ENCODE data around the gene SLAMF1. TPM values are rescaled to one million over a fixed set of nuclear protein-coding genes. Genes with fewer than 3 reads are reported as not detected.
"Not testable (repeated sequence)": the region's sequence is repeated elsewhere in the genome, so short reads cannot be mapped to it uniquely, and the experiment has no call there.

Gene SLAMF1
- total RNA-seq, 3 donors from 2014 or later (not counting 1 experiment from before 2014, with no cell fraction given) = 1.1 to 3.5 (median 2.1) TPM

- H3K4me1 Mint-ChIP-seq = peaks cover 35 to 46% of the 10 kb centered on the region in 2 donors
- no peaks in the 10 kb centered on the region for H3K27me3 Mint-ChIP-seq (ENCODE audit: low read depth in 2 of 2)
- intact Hi-C loops (cut with micrococcal nuclease) = loop anchor here (10.0 kb wide), 1 partner anchor 53 kb away; no protein-coding TSS in a partner anchor
- 73% methylated on average over 5 of the region's 5 CpGs for whole genome bisulfite sequencing (ENCODE audit: insufficient coverage)
- H3K36me3 ChIP-seq (ENCODE audit: control insufficient read depth, insufficient read depth, low read length) = no peaks in the 10 kb centered on the region
- H3K4me3 ChIP-seq (ENCODE audit: low read length) = no peak overlapping the region
- no peaks in the 10 kb centered on the region for H3K9me3 ChIP-seq (ENCODE audit: control insufficient read depth, insufficient read depth, low read length)
- DNase-seq = peak in 1 of 2 donors; percentile 35
- no peak for TF ChIP-seq CTCF (IDR thresholded peaks at IDR 0.05)
- H3K4me3 Mint-ChIP-seq = no peak overlapping the region
- H3K27ac ChIP-seq (ENCODE audit: low read length) = peak overlapping the region; percentile 85
- H3K4me1 ChIP-seq (ENCODE audit: control insufficient read depth, insufficient read depth, low read length) = peaks cover 23% of the 10 kb centered on the region
- H3K36me3 Mint-ChIP-seq = peaks cover 6% of the 10 kb centered on the region
- no peaks in the 10 kb centered on the region for H3K27me3 ChIP-seq (ENCODE audit: control insufficient read depth, insufficient read depth, low read length)
- H3K27ac Mint-ChIP-seq = peak overlapping the region; percentile 89 to 94
- H3K9me3 Mint-ChIP-seq = peaks cover 0 to 2% of the 10 kb centered on the region in 2 donors
- ATAC-seq = peak in 1 of 3 donors; percentile 21
Observed at GRCh38 chr1:160567341-160567740, 79.5 kb downstream of the SLAMF1 start.

- peaks cover 0 to 4% of the 10 kb centered on the region in 2 donors for H3K9me3 Mint-ChIP-seq
- peaks cover 14% of the 10 kb centered on the region for H3K36me3 Mint-ChIP-seq
- H3K27me3 Mint-ChIP-seq (ENCODE audit: low read depth in 2 of 2) = no peaks in the 10 kb centered on the region
- intact Hi-C loops (cut with micrococcal nuclease) = loop anchor here (10.0 kb wide), 1 partner anchor 51 kb away; no protein-coding TSS in a partner anchor
- peak overlapping the region; percentile 89 to 94 for H3K27ac Mint-ChIP-seq
- no peak for ATAC-seq
- peaks cover 47 to 54% of the 10 kb centered on the region in 2 donors for H3K4me1 Mint-ChIP-seq
- no peak for DNase-seq
- WGBS (ENCODE audit: insufficient coverage) = 92% methylated on average over 3 of the region's 4 CpGs
- H3K4me1 ChIP-seq (ENCODE audit: control insufficient read depth, insufficient read depth, low read length) = peaks cover 23% of the 10 kb centered on the region
- no peaks in the 10 kb centered on the region for H3K9me3 ChIP-seq (ENCODE audit: control insufficient read depth, insufficient read depth, low read length)
- H3K4me3 Mint-ChIP-seq = peak overlapping the region; percentile 17
- H3K36me3 ChIP-seq (ENCODE audit: control insufficient read depth, insufficient read depth, low read length) = no peaks in the 10 kb centered on the region
- no peak for TF ChIP-seq CTCF (IDR thresholded peaks at IDR 0.05)
- no peaks in the 10 kb centered on the region for H3K27me3 ChIP-seq (ENCODE audit: control insufficient read depth, insufficient read depth, low read length)
- no peak overlapping the region for H3K4me3 ChIP-seq (ENCODE audit: low read length)
- no peak overlapping the region for H3K27ac ChIP-seq (ENCODE audit: low read length)
Observed at GRCh38 chr1:160565564-160565963, 81.3 kb downstream of the SLAMF1 start.

- WGBS (ENCODE audit: insufficient coverage) = 100% methylated on average over 1 of the region's 1 CpG
- DNase-seq; H3K4me3 ChIP-seq (ENCODE audit: low read length); H3K36me3 ChIP-seq (ENCODE audit: control insufficient read depth, insufficient read depth, low read length); H3K4me3 Mint-ChIP-seq; ATAC-seq; H3K27me3 ChIP-seq (ENCODE audit: control insufficient read depth, insufficient read depth, low read length); H3K27me3 Mint-ChIP-seq (ENCODE audit: low read depth in 2 of 2); H3K27ac ChIP-seq (ENCODE audit: low read length); H3K9me3 ChIP-seq (ENCODE audit: control insufficient read depth, insufficient read depth, low read length); H3K9me3 Mint-ChIP-seq: not testable (repeated sequence)
- peak overlapping the region in 1 of 2 donors; percentile 53 for H3K27ac Mint-ChIP-seq
- H3K36me3 Mint-ChIP-seq = peaks cover 25% of the 10 kb centered on the region
- peaks cover 64 to 69% of the 10 kb centered on the region in 2 donors for H3K4me1 Mint-ChIP-seq
- intact Hi-C loops (cut with micrococcal nuclease) = loop anchor here (10.0 kb wide), 1 partner anchor 48 kb away; no protein-coding TSS in a partner anchor
- peaks cover 20% of the 10 kb centered on the region for H3K4me1 ChIP-seq (ENCODE audit: control insufficient read depth, insufficient read depth, low read length)
Observed at GRCh38 chr1:160563230-160563629, 83.6 kb downstream of the SLAMF1 start.

GRCh38 chr1:160562745-160563144 is 84.1 kb downstream of the SLAMF1 start:
- DNase-seq; H3K27ac ChIP-seq (ENCODE audit: low read length); H3K9me3 Mint-ChIP-seq; H3K27me3 Mint-ChIP-seq (ENCODE audit: low read depth in 2 of 2); H3K36me3 ChIP-seq (ENCODE audit: control insufficient read depth, insufficient read depth, low read length); H3K4me3 Mint-ChIP-seq; H3K27me3 ChIP-seq (ENCODE audit: control insufficient read depth, insufficient read depth, low read length); ATAC-seq; H3K27ac Mint-ChIP-seq; H3K9me3 ChIP-seq (ENCODE audit: control insufficient read depth, insufficient read depth, low read length); H3K4me3 ChIP-seq (ENCODE audit: low read length): not testable (repeated sequence)
- Mint-ChIP-seq H3K4me1 (peaks cover 64 to 67% of the 10 kb centered on the region in 2 donors), H3K36me3 (peaks cover 25% of the 10 kb centered on the region)
- H3K4me1 ChIP-seq (ENCODE audit: control insufficient read depth, insufficient read depth, low read length) = peaks cover 20% of the 10 kb centered on the region
- intact Hi-C loops (cut with micrococcal nuclease) = loop anchor here (10.0 kb wide), 1 partner anchor 48 kb away; no protein-coding TSS in a partner anchor
- WGBS (ENCODE audit: insufficient coverage) = 93% methylated on average over 2 of the region's 2 CpGs
